ENCODE results near the gene FOXQ1. TPM values are rescaled to one million over a fixed set of nuclear protein-coding genes. Genes with fewer than 3 reads are reported as not detected.

The FOXQ1 gene
- total and polyA plus RNA-seq, 2 of the 13 experiments (the other 11 are each of a cell fraction or from before 2014, with no cell fraction given) = 35.2 to 39.8 TPM

DNA sequence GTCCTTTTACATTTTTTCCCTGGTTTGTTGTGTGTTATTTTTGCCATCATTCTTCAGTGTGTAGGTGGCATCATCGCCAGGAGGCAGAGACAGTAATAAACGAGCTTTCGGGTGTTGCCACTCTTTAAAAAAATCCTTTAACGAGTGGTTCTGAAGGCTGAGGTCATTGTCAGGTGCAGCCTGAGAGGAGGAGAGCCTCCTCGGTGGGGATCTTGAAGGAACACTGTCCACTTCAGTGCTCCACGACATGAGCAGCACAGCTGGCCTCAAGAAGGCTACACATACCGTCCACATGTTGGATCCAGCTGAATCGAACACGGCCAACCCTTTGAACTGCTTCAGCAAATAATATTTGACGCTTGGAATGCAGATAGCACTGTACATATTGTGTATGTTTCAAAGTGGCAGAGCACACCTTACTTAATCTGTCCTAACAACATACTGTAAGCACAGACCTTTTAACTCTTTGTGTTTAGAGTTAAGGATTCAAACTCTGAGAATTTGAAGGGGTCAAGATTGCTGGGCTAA is 48.0 kb upstream of the FOXQ1 start (continued):
- no peak for TF ChIP-seq PRPF4 (IDR thresholded peaks at IDR 0.05; ENCODE audit: low read depth, low read length, poor library complexity, severe bottlenecking)
- TF ChIP-seq, protein P1, sequence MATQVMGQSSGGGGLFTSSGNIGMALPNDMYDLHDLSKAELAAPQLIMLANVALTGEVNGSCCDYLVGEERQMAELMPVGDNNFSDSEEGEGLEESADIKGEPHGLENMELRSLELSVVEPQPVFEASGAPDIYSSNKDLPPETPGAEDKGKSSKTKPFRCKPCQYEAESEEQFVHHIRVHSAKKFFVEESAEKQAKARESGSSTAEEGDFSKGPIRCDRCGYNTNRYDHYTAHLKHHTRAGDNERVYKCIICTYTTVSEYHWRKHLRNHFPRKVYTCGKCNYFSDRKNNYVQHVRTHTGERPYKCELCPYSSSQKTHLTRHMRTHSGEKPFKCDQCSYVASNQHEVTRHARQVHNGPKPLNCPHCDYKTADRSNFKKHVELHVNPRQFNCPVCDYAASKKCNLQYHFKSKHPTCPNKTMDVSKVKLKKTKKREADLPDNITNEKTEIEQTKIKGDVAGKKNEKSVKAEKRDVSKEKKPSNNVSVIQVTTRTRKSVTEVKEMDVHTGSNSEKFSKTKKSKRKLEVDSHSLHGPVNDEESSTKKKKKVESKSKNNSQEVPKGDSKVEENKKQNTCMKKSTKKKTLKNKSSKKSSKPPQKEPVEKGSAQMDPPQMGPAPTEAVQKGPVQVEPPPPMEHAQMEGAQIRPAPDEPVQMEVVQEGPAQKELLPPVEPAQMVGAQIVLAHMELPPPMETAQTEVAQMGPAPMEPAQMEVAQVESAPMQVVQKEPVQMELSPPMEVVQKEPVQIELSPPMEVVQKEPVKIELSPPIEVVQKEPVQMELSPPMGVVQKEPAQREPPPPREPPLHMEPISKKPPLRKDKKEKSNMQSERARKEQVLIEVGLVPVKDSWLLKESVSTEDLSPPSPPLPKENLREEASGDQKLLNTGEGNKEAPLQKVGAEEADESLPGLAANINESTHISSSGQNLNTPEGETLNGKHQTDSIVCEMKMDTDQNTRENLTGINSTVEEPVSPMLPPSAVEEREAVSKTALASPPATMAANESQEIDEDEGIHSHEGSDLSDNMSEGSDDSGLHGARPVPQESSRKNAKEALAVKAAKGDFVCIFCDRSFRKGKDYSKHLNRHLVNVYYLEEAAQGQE (IDR thresholded peaks at IDR 0.05; ENCODE audit: borderline replicate concordance in 1 of 2, low read depth in 1 of 2, low read length in 2 of 2) = no peak
- peak; percentile 57; the same call in 1 of the 2 replicates for TF ChIP-seq JUN (CRISPR knock-in tag; IDR thresholded peaks at IDR 0.05)
- 0 out of 2 replicates have a peak, but pooled peaks have one; percentile 39 for TF ChIP-seq TOE1 (CRISPR knock-in tag; IDR thresholded peaks at IDR 0.05)
- no peak for TF ChIP-seq PAF1 (CRISPR knock-in tag; IDR thresholded peaks at IDR 0.05)
- peak; percentile 97 for TF ChIP-seq NCOA2 (CRISPR knock-in tag; IDR thresholded peaks at IDR 0.05)
- TF ChIP-seq GTF3A (CRISPR knock-in tag; conservative IDR thresholded peaks at IDR 0.05) = no peak
- TF ChIP-seq ZNF180 (CRISPR knock-in tag; IDR thresholded peaks at IDR 0.05; ENCODE audit: borderline replicate concordance, low read depth) = no peak
- TF ChIP-seq MTF1 (CRISPR knock-in tag; IDR thresholded peaks at IDR 0.05) = no peak; the same call in 1 of the 2 replicates
- TF ChIP-seq, protein P2, sequence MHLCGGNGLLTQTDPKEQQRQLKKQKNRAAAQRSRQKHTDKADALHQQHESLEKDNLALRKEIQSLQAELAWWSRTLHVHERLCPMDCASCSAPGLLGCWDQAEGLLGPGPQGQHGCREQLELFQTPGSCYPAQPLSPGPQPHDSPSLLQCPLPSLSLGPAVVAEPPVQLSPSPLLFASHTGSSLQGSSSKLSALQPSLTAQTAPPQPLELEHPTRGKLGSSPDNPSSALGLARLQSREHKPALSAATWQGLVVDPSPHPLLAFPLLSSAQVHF (CRISPR knock-in tag; IDR thresholded peaks at IDR 0.05) = no peak
- TF ChIP-seq ZNF501 (CRISPR knock-in tag; IDR thresholded peaks at IDR 0.05) = no peak; the same call in none of the 2 replicates
- no peak for TF ChIP-seq RORA (CRISPR knock-in tag; IDR thresholded peaks at IDR 0.05)
- TF ChIP-seq, protein P3, sequence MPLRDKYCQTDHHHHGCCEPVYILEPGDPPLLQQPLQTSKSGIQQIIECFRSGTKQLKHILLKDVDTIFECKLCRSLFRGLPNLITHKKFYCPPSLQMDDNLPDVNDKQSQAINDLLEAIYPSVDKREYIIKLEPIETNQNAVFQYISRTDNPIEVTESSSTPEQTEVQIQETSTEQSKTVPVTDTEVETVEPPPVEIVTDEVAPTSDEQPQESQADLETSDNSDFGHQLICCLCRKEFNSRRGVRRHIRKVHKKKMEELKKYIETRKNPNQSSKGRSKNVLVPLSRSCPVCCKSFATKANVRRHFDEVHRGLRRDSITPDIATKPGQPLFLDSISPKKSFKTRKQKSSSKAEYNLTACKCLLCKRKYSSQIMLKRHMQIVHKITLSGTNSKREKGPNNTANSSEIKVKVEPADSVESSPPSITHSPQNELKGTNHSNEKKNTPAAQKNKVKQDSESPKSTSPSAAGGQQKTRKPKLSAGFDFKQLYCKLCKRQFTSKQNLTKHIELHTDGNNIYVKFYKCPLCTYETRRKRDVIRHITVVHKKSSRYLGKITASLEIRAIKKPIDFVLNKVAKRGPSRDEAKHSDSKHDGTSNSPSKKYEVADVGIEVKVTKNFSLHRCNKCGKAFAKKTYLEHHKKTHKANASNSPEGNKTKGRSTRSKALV (CRISPR knock-in tag; IDR thresholded peaks at IDR 0.05) = no peak
- no peak for TF ChIP-seq KLF13 (CRISPR knock-in tag; IDR thresholded peaks at IDR 0.05)
- TF ChIP-seq FOSL2 (CRISPR knock-in tag; IDR thresholded peaks at IDR 0.05) = peak; percentile 90
- TF ChIP-seq NFRKB (IDR thresholded peaks at IDR 0.05) = no peak
- peak; percentile 64 for TF ChIP-seq ZNF746 (CRISPR knock-in tag; IDR thresholded peaks at IDR 0.05)
- TF ChIP-seq HDAC6 (IDR thresholded peaks at IDR 0.05; ENCODE audit: low read depth, low read length) = no peak
- no peak for TF ChIP-seq CAMTA2 (CRISPR knock-in tag; IDR thresholded peaks at IDR 0.05; ENCODE audit: borderline replicate concordance)
- TF ChIP-seq ZNF672 (CRISPR knock-in tag; IDR thresholded peaks at IDR 0.05) = no peak
- TF ChIP-seq ZFP37 (CRISPR knock-in tag; IDR thresholded peaks at IDR 0.05; ENCODE audit: borderline replicate concordance) = 0 out of 2 replicates have a peak, but pooled peaks have one; percentile 54
- peak; percentile 92; the same call in 1 of the 2 replicates for TF ChIP-seq ZNF33B (CRISPR knock-in tag; IDR thresholded peaks at IDR 0.05)
- TF ChIP-seq ZNF143 (CRISPR knock-in tag; IDR thresholded peaks at IDR 0.05) = 0 out of 2 replicates have a peak, but pooled peaks have one; percentile 9
- TF ChIP-seq, protein P4, sequence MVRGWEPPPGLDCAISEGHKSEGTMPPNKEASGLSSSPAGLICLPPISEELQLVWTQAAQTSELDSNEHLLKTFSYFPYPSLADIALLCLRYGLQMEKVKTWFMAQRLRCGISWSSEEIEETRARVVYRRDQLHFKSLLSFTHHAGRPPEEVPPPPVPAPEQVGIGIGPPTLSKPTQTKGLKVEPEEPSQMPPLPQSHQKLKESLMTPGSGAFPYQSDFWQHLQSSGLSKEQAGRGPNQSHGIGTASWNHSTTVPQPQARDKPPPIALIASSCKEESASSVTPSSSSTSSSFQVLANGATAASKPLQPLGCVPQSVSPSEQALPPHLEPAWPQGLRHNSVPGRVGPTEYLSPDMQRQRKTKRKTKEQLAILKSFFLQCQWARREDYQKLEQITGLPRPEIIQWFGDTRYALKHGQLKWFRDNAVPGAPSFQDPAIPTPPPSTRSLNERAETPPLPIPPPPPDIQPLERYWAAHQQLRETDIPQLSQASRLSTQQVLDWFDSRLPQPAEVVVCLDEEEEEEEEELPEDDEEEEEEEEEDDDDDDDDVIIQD (CRISPR knock-in tag; IDR thresholded peaks at IDR 0.05; ENCODE audit: low read depth) = no peak
- TF ChIP-seq ZFP36L2 (CRISPR knock-in tag; IDR thresholded peaks at IDR 0.05) = no peak
